ENCODE data around the gene APRT.

GRCh38 chr16:88769617-88770460 is 41.9 kb downstream of the APRT start:
- no peak; the same call in 1 of the 2 replicates for TF ChIP-seq POLR2A (IDR thresholded peaks at IDR 0.05; ENCODE audit: low read depth, low read length)
- TF ChIP-seq POLR2AphosphoS5 (IDR thresholded peaks at IDR 0.05; ENCODE audit: low read depth, low read length) = no peak
- TF ChIP-seq TAF1 (IDR thresholded peaks at IDR 0.05; ENCODE audit: borderline replicate concordance, low read depth, low read length) = no peak
